Esophagus muscularis mucosa (tissue), 4 donors: ENCODE data around the gene ANKRD44. TPM values are rescaled to one million over a fixed set of nuclear protein-coding genes. Genes with fewer than 3 reads are reported as not detected.
"Not testable (repeated sequence)": the region's sequence is repeated elsewhere in the genome, so short reads cannot be mapped to it uniquely, and the experiment has no call there.

Experiments used
- DNase-seq: peaks from one replicate; pipeline ENCODE4 v3.0.0-alpha.2; 2017; ENCODE audit errors: extremely low spot score
- H3K27ac ChIP-seq, 4 donors: fragments of 200-600 bp; sonication (generic); replicated peaks in 1 of 4; 1 replicate in 3 of 4; 2 replicates in 1 of 4; pipeline ENCODE4 v1.5.1; 2016 to 2019; ENCODE audit warnings: mild to moderate bottlenecking in 1 of 4
- H3K27me3 ChIP-seq, 4 donors: fragments of 200-600 bp; sonication (generic); one replicate each; pipeline versions ENCODE4 v1.5.1 to v1.6.0; 2016 to 2019
- H3K36me3 ChIP-seq, 4 donors: fragments of 200-600 bp; sonication (generic); one replicate each; pipeline ENCODE4 v1.5.1; 2016 to 2019
- H3K4me1 ChIP-seq, 4 donors: fragments of 200-600 bp; sonication (generic); one replicate each; pipeline ENCODE4 v1.5.1; 2016 to 2019
- H3K4me3 ChIP-seq, 4 donors: fragments of 200-600 bp; sonication (generic); 1 replicate in 2 of 4; 2 replicates in 2 of 4; pipeline ENCODE4 v1.5.1; 2016 to 2019; ENCODE audit warnings: mild to moderate bottlenecking in 4 of 4, moderate library complexity in 1 of 4
- H3K9me3 ChIP-seq, 4 donors: fragments of 200-600 bp; sonication (generic); 1 replicate in 3 of 4; 2 replicates in 1 of 4; pipeline ENCODE4 v1.5.1; 2016 to 2019
- CTCF ChIP-seq, 3 experiments: fragments of 200-600 bp in 2 of 3; fragments of 450-650 bp in 1 of 3; sonication (generic) in 2 of 3; IDR thresholded peaks; one replicate each; pipeline ENCODE4 v1.5.1; 2017 to 2019; ENCODE audit warnings: antibody characterized with exemption in 3 of 3, mild to moderate bottlenecking in 2 of 3, moderate library complexity in 1 of 3
- EP300 ChIP-seq: sonication (generic); formaldehyde crosslinking; IDR thresholded peaks from one replicate; pipeline ENCODE4 v1.6.1; 2017; ENCODE audit warnings: antibody characterized with exemption
- POLR2A ChIP-seq: fragments of 450-650 bp; IDR thresholded peaks from one replicate; pipeline ENCODE4 v1.6.1; 2017; ENCODE audit warnings: antibody characterized with exemption, moderate library complexity, mild to moderate bottlenecking, low read depth
- POLR2AphosphoS5 ChIP-seq, 2 donors: sonication (generic); formaldehyde crosslinking; IDR thresholded peaks; one replicate each; pipeline ENCODE4 v1.6.1; 2017; ENCODE audit warnings: antibody characterized with exemption in 2 of 2
- WGBS: methylation state at CpG from one replicate; pipeline ENCODE4 v1.1.5; 2018; 5-methylcytosine and 5-hydroxymethylcytosine counted together
- intact Hi-C: fragments of 100-400 bp; cut with DNase I; formaldehyde crosslinking; loops from one replicate; pipeline ENCODE4 v1.15.1; 2023
- total RNA-seq, 4 donors: library from RNA; depleted of rRNA; stranded (reverse); fragments of >200 nt; gene quantifications; one replicate each; pipeline versions ENCODE4 v1.1.0 to v1.2.1, GENCODE V29; 2016

Gene ANKRD44
- total RNA-seq, 4 donors from 2014 or later, result 41.4 to 76.6 (median 48.1) TPM

DNA sequence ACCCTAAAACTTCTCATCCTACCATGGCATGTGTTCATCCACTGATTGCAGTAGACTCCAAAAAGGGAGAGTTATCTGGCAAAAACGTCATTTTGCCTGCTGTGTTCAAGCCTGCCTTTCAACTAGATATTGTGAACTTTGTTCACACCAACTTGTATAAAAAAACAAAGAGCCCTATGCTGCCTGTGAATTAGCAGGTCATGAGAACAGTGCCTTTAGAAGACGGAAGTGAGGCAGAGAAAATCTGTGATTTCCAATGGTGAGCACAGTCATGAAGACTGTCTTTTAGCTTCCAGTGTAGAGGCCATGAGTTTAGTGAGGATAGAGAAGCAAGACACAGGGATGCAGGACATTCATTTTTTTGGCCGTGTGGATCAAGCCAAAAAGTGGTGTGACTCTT lies 280.5 kb downstream of the ANKRD44 start:
- TF ChIP-seq POLR2AphosphoS5 (IDR thresholded peaks at IDR 0.05), result no peak
- TF ChIP-seq EP300, result no peak
- TF ChIP-seq POLR2A, result no peak
- TF ChIP-seq CTCF (IDR thresholded peaks at IDR 0.05), result no peak
- Histone ChIP-seq H3K4me3 (no peak overlapping the region), H3K36me3 (peaks cover 0 to 25% (median 6%) of the 10 kb centered on the region in 4 donors), H3K27me3 (no peaks in the 10 kb centered on the region), H3K9me3 (no peaks in the 10 kb centered on the region), H3K4me1 (peaks cover 0 to 4% (median 0%) of the 10 kb centered on the region in 4 donors), H3K27ac (no peak overlapping the region)
- intact Hi-C loops, result no loop called here
- no peak for DNase-seq
- 89% methylated on average over 3 of the region's 3 CpGs for whole genome bisulfite sequencing

DNA sequence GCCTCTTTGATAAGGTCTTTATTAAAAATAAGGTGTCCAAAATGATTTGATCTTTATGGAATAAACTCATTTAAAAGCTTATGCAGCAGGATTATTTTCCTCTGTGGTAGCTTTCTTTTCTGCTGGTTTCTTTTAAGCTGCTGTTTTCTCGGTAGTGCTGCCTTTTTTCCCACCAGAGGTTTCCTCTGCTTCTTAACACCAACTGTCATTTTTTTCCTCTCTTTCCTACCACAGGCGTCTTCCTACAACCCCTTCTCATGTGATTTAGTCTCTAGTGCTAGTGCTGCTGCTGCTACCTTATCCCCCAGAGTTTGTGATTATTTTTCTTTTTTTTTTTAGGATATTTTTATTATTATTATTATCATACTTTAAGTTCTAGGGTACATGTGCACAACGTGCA lies 281.9 kb downstream of the ANKRD44 start:
- Histone ChIP-seq H3K27me3 (no peaks in the 10 kb centered on the region), H3K4me1 (no peaks in the 10 kb centered on the region), H3K27ac (no peak overlapping the region), H3K9me3 (no peaks in the 10 kb centered on the region), H3K4me3 (no peak overlapping the region), H3K36me3 (peaks cover 11 to 40% (median 21%) of the 10 kb centered on the region in 4 donors)
- TF ChIP-seq POLR2AphosphoS5 (IDR thresholded peaks at IDR 0.05) (no peak), CTCF (IDR thresholded peaks at IDR 0.05) (no peak), EP300 (no peak), POLR2A (no peak)
- intact Hi-C loops, result no loop called here
- DNase-seq, result no peak
- WGBS, result 86% methylated on average over 3 of the region's 3 CpGs

DNA sequence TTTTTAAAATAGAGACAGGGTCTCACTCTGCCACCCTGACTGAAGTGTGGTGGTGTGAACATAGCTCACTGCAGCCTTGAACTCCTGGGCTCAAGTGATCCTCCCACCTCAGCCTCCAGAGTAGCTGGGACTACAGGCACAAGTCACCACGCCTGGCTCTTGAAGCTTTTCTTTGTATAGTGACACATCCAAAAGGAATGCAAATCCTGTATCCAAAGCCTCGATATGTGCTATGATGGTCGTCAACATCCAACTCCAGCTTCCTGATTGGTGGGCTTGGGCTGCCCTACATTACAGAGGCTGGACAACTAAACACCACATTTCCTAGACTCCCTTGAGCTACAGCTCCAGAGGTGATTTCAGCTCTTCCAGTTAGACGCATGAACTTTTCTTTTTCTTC lies 282.4 kb downstream of the ANKRD44 start:
- WGBS, result 64% methylated on average over 4 of the region's 4 CpGs
- H3K4me1 ChIP-seq, result no peaks in the 10 kb centered on the region
- TF ChIP-seq EP300, result no peak
- TF ChIP-seq CTCF (IDR thresholded peaks at IDR 0.05), result no peak
- no peak for TF ChIP-seq POLR2AphosphoS5 (IDR thresholded peaks at IDR 0.05)
- TF ChIP-seq POLR2A, result no peak
- DNase-seq, result no peak
- H3K36me3 ChIP-seq, result peaks cover 15 to 44% (median 24%) of the 10 kb centered on the region in 4 donors
- no peak overlapping the region for H3K27ac ChIP-seq
- H3K27me3 ChIP-seq, result no peaks in the 10 kb centered on the region
- H3K4me3 ChIP-seq, result no peak overlapping the region
- H3K9me3 ChIP-seq, result no peaks in the 10 kb centered on the region
- intact Hi-C loops, result no loop called here

DNA sequence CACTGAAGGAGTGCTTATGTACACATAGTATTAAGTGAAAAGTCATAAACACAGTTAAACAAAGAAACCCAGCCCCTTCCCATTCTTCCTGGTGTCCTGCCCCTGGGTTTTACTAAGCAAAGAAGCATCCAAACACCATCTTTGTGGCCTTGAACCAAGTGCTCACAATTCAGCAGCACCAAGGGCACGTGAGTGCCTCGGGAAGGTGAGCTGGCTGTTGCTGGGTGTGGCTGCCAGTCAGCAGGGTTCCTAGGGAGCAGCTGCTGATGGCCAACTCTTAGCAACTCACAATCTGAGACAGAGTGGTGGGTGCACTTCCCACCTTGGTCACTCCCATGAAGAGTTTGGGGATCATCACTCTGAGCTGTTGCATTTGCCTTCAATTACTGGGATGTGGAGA lies 286.4 kb downstream of the ANKRD44 start:
- TF ChIP-seq POLR2AphosphoS5 (IDR thresholded peaks at IDR 0.05) (no peak), POLR2A (no peak), EP300 (no peak), CTCF (IDR thresholded peaks at IDR 0.05) (no peak)
- Histone ChIP-seq H3K36me3 (peaks cover 15 to 43% (median 20%) of the 10 kb centered on the region in 4 donors), H3K9me3 (no peaks in the 10 kb centered on the region), H3K4me1 (no peaks in the 10 kb centered on the region), H3K27me3 (no peaks in the 10 kb centered on the region), H3K4me3 (no peak overlapping the region), H3K27ac (no peak overlapping the region)
- no peak for DNase-seq
- intact Hi-C loops, result no loop called here
- 85% methylated on average over 2 of the region's 2 CpGs for WGBS

GRCh38 chr2:197020921-197021320 lies 289.7 kb downstream of the ANKRD44 start:
- intact Hi-C loops, H3K9me3 ChIP-seq, H3K4me1 ChIP-seq, H3K4me3 ChIP-seq, DNase-seq, H3K27ac ChIP-seq, H3K27me3 ChIP-seq: not testable (repeated sequence)
- 79% methylated on average over 2 of the region's 2 CpGs for WGBS
- peaks cover 15 to 43% (median 23%) of the 10 kb centered on the region in 4 donors for H3K36me3 ChIP-seq
